ENCODE results near the gene H1-8. TPM values are rescaled to one million over a fixed set of nuclear protein-coding genes. Genes with fewer than 3 reads are reported as not detected.

Gene H1-8
- polyA plus RNA-seq, 4 donors, result not detected

DNA sequence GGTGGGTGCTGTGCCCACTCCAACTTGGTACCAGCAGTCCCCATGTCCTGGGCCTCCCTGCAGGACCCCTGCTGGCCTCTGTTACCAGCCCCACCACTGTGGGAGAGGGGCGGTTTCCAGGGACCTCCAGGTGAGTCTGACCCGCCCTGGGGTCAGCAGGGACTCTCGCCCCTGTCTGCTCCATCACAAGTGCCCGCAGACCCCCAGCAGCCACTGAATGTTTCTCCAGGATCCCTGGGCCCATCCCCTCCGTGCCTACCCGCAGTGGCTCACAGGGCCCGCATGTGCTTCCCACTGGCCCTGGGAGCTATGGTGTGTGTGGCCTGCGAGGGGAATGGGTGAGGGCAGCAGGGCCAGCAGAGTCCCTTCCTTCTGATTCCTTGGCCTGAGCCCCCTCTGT lies 24.4 kb upstream of the H1-8 start:
- 93 to 96% (median 95%) methylated on average over 5 to 8 of the region's 8 CpGs for WGBS, 3 donors
- H3K4me3 ChIP-seq (ENCODE audit: low read depth in 1 of 3, low read length in 3 of 3), result no peak overlapping the region
- no peaks in the 10 kb centered on the region for H3K27me3 ChIP-seq (ENCODE audit: control insufficient read depth in 3 of 3, insufficient read depth in 3 of 3, low read length in 3 of 3)
- DNase-seq, result no peak
- FAIRE-seq, result no peak
- H3K27ac ChIP-seq (ENCODE audit: low read depth in 1 of 3, low read length in 2 of 3), result no peak overlapping the region
- no peaks in the 10 kb centered on the region for H3K9me3 ChIP-seq (ENCODE audit: control insufficient read depth in 2 of 2, insufficient read depth in 1 of 2, low read depth in 1 of 2, low read length in 1 of 2)
- H3K4me1 ChIP-seq (ENCODE audit: control insufficient read depth in 3 of 3, insufficient read depth in 2 of 3, low read depth in 1 of 3, low read length in 2 of 3), result no peaks in the 10 kb centered on the region
- peaks cover 0 to 69% (median 0%) of the 10 kb centered on the region in 3 donors for H3K36me3 ChIP-seq (ENCODE audit: control insufficient read depth in 3 of 3, insufficient read depth in 2 of 3, low read depth in 1 of 3, low read length in 3 of 3)

DNA sequence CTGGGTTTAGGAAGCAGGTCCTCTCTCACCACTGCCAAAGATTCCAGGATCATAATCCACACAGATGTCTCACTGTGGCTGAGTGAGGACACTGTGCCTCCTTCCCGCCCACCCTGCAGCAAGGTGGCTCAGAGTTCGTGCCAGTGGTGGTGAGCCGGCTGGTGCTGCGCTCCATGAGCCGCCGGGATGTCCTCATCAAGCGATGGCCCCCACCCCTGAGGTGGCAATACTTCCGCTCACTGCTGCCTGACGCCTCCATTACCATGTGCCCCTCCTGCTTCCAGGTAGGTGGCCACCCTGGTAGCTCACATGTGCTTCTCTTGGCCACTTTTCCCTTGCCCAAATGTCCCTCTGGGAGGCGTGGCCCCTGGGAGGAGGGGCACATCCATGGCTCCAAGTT lies 23.5 kb upstream of the H1-8 start:
- FAIRE-seq (no peak), DNase-seq (no peak)
- H3K9me3 ChIP-seq (ENCODE audit: control insufficient read depth in 2 of 2, insufficient read depth in 1 of 2, low read depth in 1 of 2, low read length in 1 of 2), result no peaks in the 10 kb centered on the region
- no peaks in the 10 kb centered on the region for H3K27me3 ChIP-seq (ENCODE audit: control insufficient read depth in 3 of 3, insufficient read depth in 3 of 3, low read length in 3 of 3)
- no peak overlapping the region for H3K4me3 ChIP-seq (ENCODE audit: low read depth in 1 of 3, low read length in 3 of 3)
- H3K4me1 ChIP-seq (ENCODE audit: control insufficient read depth in 3 of 3, insufficient read depth in 2 of 3, low read depth in 1 of 3, low read length in 2 of 3), result no peaks in the 10 kb centered on the region
- H3K27ac ChIP-seq (ENCODE audit: low read depth in 1 of 3, low read length in 2 of 3), result no peak overlapping the region
- 92 to 98% (median 93%) methylated on average over 10 of the region's 10 CpGs for WGBS, 3 donors
- peaks cover 0 to 60% (median 0%) of the 10 kb centered on the region in 3 donors for H3K36me3 ChIP-seq (ENCODE audit: control insufficient read depth in 3 of 3, insufficient read depth in 2 of 3, low read depth in 1 of 3, low read length in 3 of 3)

DNA sequence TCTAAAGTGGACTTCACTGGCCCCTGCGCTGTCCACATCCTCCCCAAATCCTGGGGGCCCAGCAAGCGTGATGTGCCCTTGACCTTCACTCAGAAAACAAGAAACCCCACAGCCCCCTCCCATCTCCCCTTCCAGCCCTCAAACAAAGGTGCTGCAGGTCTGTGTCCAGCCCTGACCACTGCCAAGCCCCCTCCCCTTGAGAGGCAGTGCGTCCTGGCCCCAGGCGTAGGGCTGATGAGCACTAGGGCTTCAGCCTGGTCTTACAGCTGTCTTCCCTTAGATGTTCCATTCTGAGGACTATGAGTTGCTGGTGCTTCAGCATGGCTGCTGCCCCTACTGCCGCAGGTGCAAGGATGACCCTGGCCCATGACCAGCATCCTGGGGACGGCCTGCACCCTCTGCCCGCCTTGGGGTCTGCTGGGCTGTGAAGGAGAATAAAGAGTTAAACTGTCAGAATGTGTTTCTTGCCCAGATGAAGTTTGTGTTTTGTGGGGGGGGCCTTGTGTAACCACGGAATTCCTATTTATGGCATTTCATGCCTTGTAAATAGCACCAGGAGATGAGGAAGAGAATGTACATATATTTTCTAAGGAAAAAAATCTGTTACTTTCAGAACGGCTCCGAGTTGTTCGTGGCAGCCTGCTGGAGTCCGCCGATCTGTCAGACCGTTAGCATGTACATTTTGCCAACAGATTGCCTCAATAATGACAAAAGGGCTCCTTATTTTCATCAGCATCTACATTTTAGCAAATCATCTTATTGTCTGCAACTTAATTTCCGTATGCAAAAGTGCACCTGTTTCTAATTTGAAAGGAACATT lies 22.9 kb upstream of the H1-8 start:
- no peaks in the 10 kb centered on the region for H3K9me3 ChIP-seq (ENCODE audit: control insufficient read depth in 2 of 2, insufficient read depth in 1 of 2, low read depth in 1 of 2, low read length in 1 of 2)
- 90 to 95% (median 92%) methylated on average over 15 of the region's 15 CpGs for WGBS, 3 donors
- no peak overlapping the region for H3K27ac ChIP-seq (ENCODE audit: low read depth in 1 of 3, low read length in 2 of 3)
- no peaks in the 10 kb centered on the region for H3K27me3 ChIP-seq (ENCODE audit: control insufficient read depth in 3 of 3, insufficient read depth in 3 of 3, low read length in 3 of 3)
- no peak overlapping the region for H3K4me3 ChIP-seq (ENCODE audit: low read depth in 1 of 3, low read length in 3 of 3)
- H3K36me3 ChIP-seq (ENCODE audit: control insufficient read depth in 3 of 3, insufficient read depth in 2 of 3, low read depth in 1 of 3, low read length in 3 of 3), result peaks cover 0 to 54% (median 0%) of the 10 kb centered on the region in 3 donors
- FAIRE-seq (no peak), DNase-seq (no peak)
- no peaks in the 10 kb centered on the region for H3K4me1 ChIP-seq (ENCODE audit: control insufficient read depth in 3 of 3, insufficient read depth in 2 of 3, low read depth in 1 of 3, low read length in 2 of 3)

DNA sequence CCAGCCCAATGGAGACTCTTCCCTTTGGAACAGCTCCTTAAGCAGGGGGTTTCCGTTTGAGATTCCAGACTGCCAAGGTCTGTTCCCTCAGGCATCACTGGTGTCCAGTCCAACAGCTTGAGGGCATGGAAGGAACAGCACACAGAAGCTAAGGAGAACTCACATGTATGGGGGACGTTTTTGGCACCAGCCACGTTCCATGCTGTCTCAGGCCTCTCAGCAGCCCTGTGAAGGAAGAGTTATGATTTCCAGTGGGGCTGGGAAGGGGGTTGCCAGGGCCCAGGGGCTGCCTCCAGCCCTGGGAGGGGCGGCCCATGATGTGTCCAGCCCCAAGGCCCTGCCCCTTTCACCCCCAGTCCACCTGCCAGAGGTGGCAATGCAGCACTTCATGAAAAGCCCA lies 22.0 kb upstream of the H1-8 start:
- WGBS, 3 donors, result 81 to 88% (median 85%) methylated on average over 4 of the region's 4 CpGs
- peaks cover 0 to 50% (median 0%) of the 10 kb centered on the region in 3 donors for H3K36me3 ChIP-seq (ENCODE audit: control insufficient read depth in 3 of 3, insufficient read depth in 2 of 3, low read depth in 1 of 3, low read length in 3 of 3)
- H3K27me3 ChIP-seq (ENCODE audit: control insufficient read depth in 3 of 3, insufficient read depth in 3 of 3, low read length in 3 of 3), result no peaks in the 10 kb centered on the region
- H3K27ac ChIP-seq (ENCODE audit: low read depth in 1 of 3, low read length in 2 of 3), result no peak overlapping the region
- FAIRE-seq, result no peak
- no peak overlapping the region for H3K4me3 ChIP-seq (ENCODE audit: low read depth in 1 of 3, low read length in 3 of 3)
- H3K9me3 ChIP-seq (ENCODE audit: control insufficient read depth in 2 of 2, insufficient read depth in 1 of 2, low read depth in 1 of 2, low read length in 1 of 2), result no peaks in the 10 kb centered on the region
- no peak for DNase-seq
- no peaks in the 10 kb centered on the region for H3K4me1 ChIP-seq (ENCODE audit: control insufficient read depth in 3 of 3, insufficient read depth in 2 of 3, low read depth in 1 of 3, low read length in 2 of 3)

DNA sequence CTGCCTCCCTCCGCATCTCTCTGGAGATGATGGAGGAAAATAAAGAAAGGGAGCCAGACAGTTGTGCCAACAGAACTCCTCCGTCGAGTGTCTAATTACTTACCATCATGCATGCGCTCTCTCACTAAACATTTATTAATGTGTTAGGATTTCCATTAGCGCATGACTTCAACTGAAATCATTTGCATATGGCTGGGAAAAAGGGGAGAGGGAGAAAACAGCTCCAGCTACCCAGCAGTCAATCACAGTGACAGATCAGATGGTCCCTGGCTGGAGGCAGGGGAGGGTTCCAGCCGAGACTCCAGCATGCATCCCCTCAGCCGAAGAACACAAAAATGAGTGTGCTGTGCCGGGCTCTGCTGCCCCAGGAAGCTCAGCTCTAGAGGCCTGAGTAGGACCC lies 21.4 kb upstream of the H1-8 start:
- Histone ChIP-seq H3K4me1 (ENCODE audit: control insufficient read depth in 3 of 3, insufficient read depth in 2 of 3, low read depth in 1 of 3, low read length in 2 of 3) (no peaks in the 10 kb centered on the region), H3K27ac (ENCODE audit: low read depth in 1 of 3, low read length in 2 of 3) (no peak overlapping the region), H3K9me3 (ENCODE audit: control insufficient read depth in 2 of 2, insufficient read depth in 1 of 2, low read depth in 1 of 2, low read length in 1 of 2) (no peaks in the 10 kb centered on the region), H3K4me3 (ENCODE audit: low read depth in 1 of 3, low read length in 3 of 3) (no peak overlapping the region), H3K27me3 (ENCODE audit: control insufficient read depth in 3 of 3, insufficient read depth in 3 of 3, low read length in 3 of 3) (no peaks in the 10 kb centered on the region), H3K36me3 (ENCODE audit: control insufficient read depth in 3 of 3, insufficient read depth in 2 of 3, low read depth in 1 of 3, low read length in 3 of 3) (peaks cover 0 to 44% (median 0%) of the 10 kb centered on the region in 3 donors)
- DNase-seq, result no peak
- FAIRE-seq, result no peak
- 76 to 81% (median 80%) methylated on average over 8 of the region's 8 CpGs for WGBS, 3 donors

DNA sequence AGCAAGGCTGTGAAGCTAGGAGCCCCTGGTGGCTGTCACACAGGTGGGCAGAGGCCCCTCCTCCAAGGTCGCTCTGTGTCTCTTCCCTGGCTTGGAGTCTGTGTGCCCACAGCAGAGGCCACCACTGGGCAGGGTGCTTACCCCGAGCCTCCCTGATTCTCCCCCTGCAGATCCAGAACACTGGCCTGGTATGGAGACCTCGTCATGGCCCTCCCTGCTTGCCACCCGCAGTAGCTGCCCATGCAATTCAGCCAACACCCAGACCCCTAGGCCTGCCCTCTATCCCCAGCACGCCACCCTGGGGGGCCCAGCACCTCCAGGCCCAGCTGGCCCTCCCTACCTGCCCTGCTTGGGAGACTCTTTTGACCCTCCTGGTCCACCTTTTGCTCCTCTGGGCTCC lies 20.0 kb upstream of the H1-8 start:
- FAIRE-seq (no peak), DNase-seq (no peak)

DNA sequence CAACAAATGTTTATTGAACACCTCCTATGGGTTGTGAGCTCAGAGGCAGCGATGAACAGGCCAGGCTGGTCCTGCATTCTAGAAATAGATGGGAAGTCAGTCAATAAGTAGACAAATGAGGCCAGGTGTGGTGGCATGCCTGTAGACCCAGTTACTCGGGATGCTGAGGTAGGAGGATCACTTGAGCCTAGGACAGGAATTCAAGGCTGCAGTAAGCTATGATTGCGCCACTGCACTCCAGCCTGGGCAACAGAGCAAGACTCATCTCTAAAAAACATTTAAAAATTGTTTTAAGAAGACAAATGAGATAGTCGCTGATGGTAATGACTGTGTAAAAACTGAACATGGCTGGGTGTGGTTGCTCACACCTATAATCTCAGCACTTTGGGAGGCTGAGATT lies 18.9 kb upstream of the H1-8 start:
- no peak for FAIRE-seq

More for the DNA sequence above, 20.0 kb upstream of the H1-8 start:
- WGBS, 3 donors, result 86 to 91% (median 87%) methylated on average over 5 of the region's 5 CpGs
- no peaks in the 10 kb centered on the region for H3K27me3 ChIP-seq (ENCODE audit: control insufficient read depth in 3 of 3, insufficient read depth in 3 of 3, low read length in 3 of 3)
- no peak overlapping the region for H3K27ac ChIP-seq (ENCODE audit: low read depth in 1 of 3, low read length in 2 of 3)
- H3K9me3 ChIP-seq (ENCODE audit: control insufficient read depth in 2 of 2, insufficient read depth in 1 of 2, low read depth in 1 of 2, low read length in 1 of 2), result no peaks in the 10 kb centered on the region
- peaks cover 0 to 30% (median 0%) of the 10 kb centered on the region in 3 donors for H3K36me3 ChIP-seq (ENCODE audit: control insufficient read depth in 3 of 3, insufficient read depth in 2 of 3, low read depth in 1 of 3, low read length in 3 of 3)
- no peak overlapping the region for H3K4me3 ChIP-seq (ENCODE audit: low read depth in 1 of 3, low read length in 3 of 3)
- H3K4me1 ChIP-seq (ENCODE audit: control insufficient read depth in 3 of 3, insufficient read depth in 2 of 3, low read depth in 1 of 3, low read length in 2 of 3), result no peaks in the 10 kb centered on the region

DNA sequence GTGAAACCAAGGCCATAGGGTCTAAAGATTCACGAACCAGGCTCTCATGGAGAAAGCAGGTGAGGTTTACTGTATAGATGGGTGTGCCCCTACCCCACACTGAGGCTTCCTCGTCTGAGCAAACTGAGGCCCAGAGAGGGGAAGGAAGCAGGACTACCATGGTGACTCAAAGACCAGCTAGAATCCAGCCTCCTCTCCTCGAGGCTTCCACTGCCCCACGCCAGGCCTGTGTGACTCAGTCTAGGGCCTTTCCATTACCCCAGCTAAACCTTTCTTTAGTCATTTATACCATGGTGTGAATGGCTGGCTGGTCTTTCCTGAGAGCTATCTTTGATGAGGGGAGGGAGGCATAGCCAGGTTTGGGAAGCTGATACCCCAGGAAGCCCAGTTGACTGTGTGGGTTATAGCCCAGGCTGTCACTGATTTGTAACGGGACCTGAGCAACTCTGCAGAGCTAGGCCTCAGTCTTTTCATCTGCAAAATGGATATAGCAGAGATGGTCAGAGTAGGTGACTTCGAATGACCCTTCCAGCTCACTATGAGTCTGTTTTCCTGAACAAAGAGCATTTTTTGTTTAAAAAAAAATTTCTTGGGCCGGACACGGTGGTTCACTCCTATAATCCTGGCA lies 17.5 kb upstream of the H1-8 start:
- WGBS, 3 donors, result 67 to 74% (median 71%) methylated on average over 8 of the region's 8 CpGs
- H3K4me1 ChIP-seq (ENCODE audit: control insufficient read depth in 3 of 3, insufficient read depth in 2 of 3, low read depth in 1 of 3, low read length in 2 of 3), result peaks cover 0 to 2% (median 0%) of the 10 kb centered on the region in 3 donors
- H3K4me3 ChIP-seq (ENCODE audit: low read depth in 1 of 3, low read length in 3 of 3), result no peak overlapping the region
- no peaks in the 10 kb centered on the region for H3K27me3 ChIP-seq (ENCODE audit: control insufficient read depth in 3 of 3, insufficient read depth in 3 of 3, low read length in 3 of 3)
- H3K9me3 ChIP-seq (ENCODE audit: control insufficient read depth in 2 of 2, insufficient read depth in 1 of 2, low read depth in 1 of 2, low read length in 1 of 2), result no peaks in the 10 kb centered on the region
- DNase-seq (no peak), FAIRE-seq (no peak)
- H3K27ac ChIP-seq (ENCODE audit: low read depth in 1 of 3, low read length in 2 of 3), result no peak overlapping the region
- H3K36me3 ChIP-seq (ENCODE audit: control insufficient read depth in 3 of 3, insufficient read depth in 2 of 3, low read depth in 1 of 3, low read length in 3 of 3), result peaks cover 0 to 8% (median 0%) of the 10 kb centered on the region in 3 donors

More for the DNA sequence above, 18.9 kb upstream of the H1-8 start:
- no peak overlapping the region for H3K27ac ChIP-seq (ENCODE audit: low read depth in 1 of 3, low read length in 2 of 3)
- H3K36me3 ChIP-seq (ENCODE audit: control insufficient read depth in 3 of 3, insufficient read depth in 2 of 3, low read depth in 1 of 3, low read length in 3 of 3), result peaks cover 0 to 19% (median 0%) of the 10 kb centered on the region in 3 donors
- no peak overlapping the region for H3K4me3 ChIP-seq (ENCODE audit: low read depth in 1 of 3, low read length in 3 of 3)
- 75 to 88% (median 76%) methylated on average over 4 of the region's 4 CpGs for WGBS, 3 donors
- no peak for DNase-seq
- H3K9me3 ChIP-seq (ENCODE audit: control insufficient read depth in 2 of 2, insufficient read depth in 1 of 2, low read depth in 1 of 2, low read length in 1 of 2), result no peaks in the 10 kb centered on the region
- H3K4me1 ChIP-seq (ENCODE audit: control insufficient read depth in 3 of 3, insufficient read depth in 2 of 3, low read depth in 1 of 3, low read length in 2 of 3), result no peaks in the 10 kb centered on the region
- no peaks in the 10 kb centered on the region for H3K27me3 ChIP-seq (ENCODE audit: control insufficient read depth in 3 of 3, insufficient read depth in 3 of 3, low read length in 3 of 3)

All from small intestine (tissue), 7 donors.